K562 (cell line): ENCODE measurements around the gene CNTRL. TPM values are rescaled to one million over a fixed set of nuclear protein-coding genes. Genes with fewer than 3 reads are reported as not detected.

Source experiments
- ATAC-seq: fragments of 200-7000 bp; cut with Tn5 transposase; 3 replicates; pipeline ENCODE4 v1.9.1; 2020; ENCODE audit warnings: moderate library complexity
- BruUV-seq: library from RNA; stranded (reverse); fragments of 400-500 nt; replicated peaks from 2 replicates; lab custom pipeline; 2021; lab: Mats Ljungman, UMichigan
- CTCF ChIA-PET: fragments of 300-600 bp; formaldehyde crosslinking; extraction: SDS; loops from one replicate; lab custom pipeline; 2021; ENCODE audit warnings: low intra/inter-chr PET ratio; lab: Yijun Ruan, JAX
- POLR2A ChIA-PET: fragments of 300-600, 350-650 bp; sonication (Branson Sonifier 250); formaldehyde crosslinking; extraction: SDS; loops from one replicate; lab custom pipeline; 2021; ENCODE audit warnings: antibody characterized with exemption, inconsistent platforms; lab: Yijun Ruan, JAX
- DNase-seq, 4 experiments: peaks; one replicate each; pipeline versions ENCODE4 v3.0.0 to v3.0.0-alpha.2; 2011 to 2018; ENCODE audit warnings: low spot score in 3 of 4, mixed read lengths in 3 of 4; ENCODE audit errors: extremely low read depth in 1 of 4
- FAIRE-seq: peaks from 2 replicates; lab custom pipeline; 2011; peaks lifted over from hg19 to GRCh38; lab: Jason Lieb, UNC
- H2AFZ ChIP-seq: 2 replicates; pipeline ENCODE4 v1.6.0; 2011; ENCODE audit warnings: low read depth, low read length, control low read depth, inconsistent platforms
- H3K27ac ChIP-seq: fragments of 200-600 bp; 3 replicates; pipeline ENCODE4 v1.8.0; 2011; ENCODE audit warnings: low read depth, mild to moderate bottlenecking, control low read depth, inconsistent platforms, low read length, moderate library complexity, mixed read lengths; ENCODE audit errors: extremely low read depth
- H3K27me3 ChIP-seq, 2 experiments: fragments of 300-600 bp in 1 of 2; 2 replicates in 1 of 2; 3 replicates in 1 of 2; pipeline versions ENCODE4 v1.6.0 to v1.8.0; 2011; ENCODE audit warnings: inconsistent platforms in 2 of 2, low read length in 2 of 2, mild to moderate bottlenecking in 1 of 2, mixed read lengths in 1 of 2, moderate library complexity in 1 of 2; ENCODE audit not compliant: control insufficient read depth in 2 of 2, insufficient read depth in 2 of 2
- H3K36me3 ChIP-seq: fragments of 300-600 bp; 3 replicates; pipeline ENCODE4 v1.8.0; 2011; ENCODE audit warnings: mild to moderate bottlenecking, low read length, inconsistent platforms; ENCODE audit not compliant: control insufficient read depth, insufficient read depth
- H3K4me1 ChIP-seq, 2 experiments: fragments of 200-600 bp in 1 of 2; replicated peaks in 1 of 2; 2 replicates in 1 of 2; 3 replicates in 1 of 2; pipeline versions ENCODE4 v1.5.1 to v1.8.0; 2011; ENCODE audit warnings: inconsistent platforms in 2 of 2, low read length in 2 of 2, mild to moderate bottlenecking in 1 of 2, mixed read lengths in 1 of 2, moderate library complexity in 1 of 2; ENCODE audit not compliant: control insufficient read depth in 2 of 2, insufficient read depth in 2 of 2
- H3K4me2 ChIP-seq: 2 replicates; pipeline ENCODE4 v1.6.1; 2011; ENCODE audit warnings: low read length, control low read depth, inconsistent platforms, mixed read lengths; ENCODE audit not compliant: insufficient read depth
- H3K4me3 ChIP-seq: fragments of 200-600 bp; sonication (generic), shearing (Covaris generic); 2 replicates; pipeline ENCODE4 v1.5.1; 2016; ENCODE audit warnings: control low read depth, inconsistent platforms
- H3K79me2 ChIP-seq: fragments of 200-600 bp; 3 replicates; pipeline ENCODE4 v1.8.0; 2011; ENCODE audit warnings: low read length, inconsistent platforms; ENCODE audit not compliant: control insufficient read depth, insufficient read depth
- H3K9ac ChIP-seq, 2 experiments: 2 replicates each; pipeline versions ENCODE4 v1.6.0 to v1.6.1; 2011; ENCODE audit warnings: low read depth in 2 of 2, low read length in 2 of 2, control low read depth in 1 of 2, inconsistent platforms in 1 of 2, mild to moderate bottlenecking in 1 of 2, mixed read lengths in 1 of 2; ENCODE audit not compliant: insufficient read depth in 1 of 2
- H3K9me1 ChIP-seq: one replicate; pipeline ENCODE4 v1.6.0; 2011; ENCODE audit warnings: inconsistent platforms, mild to moderate bottlenecking, low read length, moderate library complexity; ENCODE audit not compliant: control insufficient read depth, insufficient read depth
- H3K9me3 ChIP-seq: replicated peaks from 2 replicates; pipeline ENCODE4 v1.5.1; 2011; ENCODE audit warnings: low read depth, low read length, inconsistent platforms; ENCODE audit not compliant: control insufficient read depth, insufficient read depth
- H4K20me1 ChIP-seq: replicated peaks from 2 replicates; pipeline ENCODE4 v1.6.1; 2011; ENCODE audit warnings: low read length, inconsistent platforms, mixed read lengths; ENCODE audit not compliant: control insufficient read depth, insufficient read depth
- CBFA2T3 ChIP-seq: fragments of 450-650 bp; IDR thresholded peaks from 2 replicates; pipeline ENCODE4 v1.6.1; 2017
- CTBP1 ChIP-seq: fragments of 450-650 bp; IDR thresholded peaks from 2 replicates; pipeline ENCODE4 v1.6.1; 2016; ENCODE audit warnings: borderline replicate concordance
- FIP1L1 ChIP-seq: fragments of 200-400 bp; formaldehyde crosslinking; IDR thresholded peaks from 2 replicates; pipeline ENCODE4 v1.6.1; 2018; ENCODE audit warnings: mild to moderate bottlenecking, low read depth, low read length; ENCODE audit not compliant: poor library complexity, severe bottlenecking
- NFATC3 ChIP-seq: fragments of 450-650 bp; IDR thresholded peaks from 2 replicates; pipeline ENCODE4 v1.6.1; 2017; ENCODE audit warnings: mild to moderate bottlenecking
- PTBP1 ChIP-seq: fragments of 200-400 bp; formaldehyde crosslinking; IDR thresholded peaks from 2 replicates; pipeline ENCODE4 v1.6.1; 2017; ENCODE audit warnings: low read depth, low read length
- ZNF609 ChIP-seq: sonication (generic); formaldehyde crosslinking; IDR thresholded peaks from 2 replicates; pipeline ENCODE4 v1.8.1; 2023; ENCODE audit warnings: missing genetic modification reagents, mild to moderate bottlenecking, borderline replicate concordance
- whole genome bisulfite sequencing: fragments of 100-300 bp; shearing (Covaris generic); methylation state at CpG from one replicate; pipeline ENCODE4 v1.1.6; 2016; ENCODE audit warnings: low coverage, mixed read lengths; ENCODE audit not compliant: insufficient coverage; ENCODE audit errors: missing lambda C conversion rate; 5-methylcytosine and 5-hydroxymethylcytosine counted together
- in situ Hi-C: fragments of 300-500 bp; cut with MboI; formaldehyde crosslinking; loops from 4 replicates; pipeline ENCODE4 v1.15.0; 2018; ENCODE audit warnings: inconsistent platforms, mixed read lengths
- intact Hi-C: fragments of 100-400 bp; cut with micrococcal nuclease; formaldehyde crosslinking; loops from 2 replicates; pipeline ENCODE4 v1.14.2; 2022
- polyA plus RNA-seq, 8 experiments: library from polyadenylated mRNA; depleted of rRNA in 4 of 8; stranded (reverse) in 5 of 8; unstranded in 3 of 8; fragments of >200 nt; fragmentation: Nextera tagmentation in 2 of 8; fragmentation: Illumina TruSeq in 1 of 8; extraction: Ambion mirVana in 2 of 8; extraction: Trizol in 1 of 8; gene quantifications; 2 replicates each; pipeline versions ENCODE4 v1.2.1 to v1.2.3, GENCODE V29; 2011 to 2014; ENCODE audit warnings: inconsistent platforms in 1 of 8, missing spikeins in 1 of 8
- total RNA-seq, 7 experiments: library from RNA; depleted of rRNA in 6 of 7; stranded (reverse); fragments of >200 nt in 6 of 7; fragmentation: Illumina TruSeq in 2 of 7; extraction: Trizol in 2 of 7; gene quantifications; 2 replicates each; pipeline versions ENCODE4 v1.2.1 to v1.2.3, GENCODE V29; 2011 to 2021; ENCODE audit warnings: low replicate concordance in 1 of 7

CNTRL gene
- total and polyA plus RNA-seq, 9 of the 15 experiments (the other 6 are each of a cell fraction or from before 2014, with no cell fraction given): 9.2 to 28.9 (median 20.5) TPM

DNA sequence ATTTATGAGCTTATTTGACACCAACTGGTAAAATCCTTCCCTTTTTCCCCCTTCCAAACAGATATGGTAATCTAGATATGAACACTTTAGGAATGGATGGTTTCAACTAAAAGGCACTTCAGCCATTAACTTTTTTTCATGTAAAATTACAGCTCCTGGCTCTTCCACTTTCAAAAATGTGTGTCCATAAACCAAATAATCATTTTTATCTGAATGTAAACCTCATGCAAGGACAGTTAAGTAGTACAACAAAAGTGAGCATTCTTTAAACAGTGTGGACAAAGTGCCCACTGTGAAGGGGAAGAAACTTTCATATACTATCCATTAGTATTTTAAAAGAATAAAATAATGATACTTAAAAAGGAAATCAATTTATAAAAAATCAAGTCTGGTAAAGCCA, 109.7 kb downstream of the CNTRL start (continued):
- TF ChIP-seq ZNF609 (CRISPR knock-in tag): no peak

- Histone ChIP-seq H3K4me2 (no peak overlapping the region), H3K79me2 (peaks cover 69% of the 10 kb centered on the region), H3K4me1 (no peaks in the 10 kb centered on the region; a peak in 3 of 5 replicates), H4K20me1 (no peaks in the 10 kb centered on the region), H3K9ac (no peak overlapping the region), H3K27me3 (no peaks in the 10 kb centered on the region), H2AFZ (no peak overlapping the region), H3K9me1 (no peaks in the 10 kb centered on the region), H3K9me3 (no peaks in the 10 kb centered on the region), H3K27ac (no peak overlapping the region), H3K36me3 (peaks cover 85% of the 10 kb centered on the region), H3K4me3 (no peak overlapping the region)
- in situ Hi-C loops (no loop called here), intact Hi-C loops (no loop called here)
- DNase-seq (no peak), ATAC-seq (no peak), FAIRE-seq (no peak)
- ChIA-PET POLR2A (interaction anchor here (1.0 to 2.0 kb wide), 6 partner anchors 9 to 27 kb away, joined by 3 to 10 read pairs (median 4); partner anchors contain the start of gene RAB14), CTCF (no interaction called here)
- WGBS: 88% methylated on average over 3 of the region's 3 CpGs
- BruUV-seq: no TSS peak
- no peak for TF ChIP-seq NFATC3
- no peak for TF ChIP-seq CBFA2T3
- 0 out of 2 replicates have a peak, but pooled peaks have one; percentile 16 for TF ChIP-seq CTBP1
- no peak for TF ChIP-seq PTBP1
- no peak for TF ChIP-seq FIP1L1
Measured at GRCh38 chr9:121185178-121185745, 110.5 kb downstream of the CNTRL start.
